ENCODE data around the gene PKNOX2.

Gene PKNOX2

DNA sequence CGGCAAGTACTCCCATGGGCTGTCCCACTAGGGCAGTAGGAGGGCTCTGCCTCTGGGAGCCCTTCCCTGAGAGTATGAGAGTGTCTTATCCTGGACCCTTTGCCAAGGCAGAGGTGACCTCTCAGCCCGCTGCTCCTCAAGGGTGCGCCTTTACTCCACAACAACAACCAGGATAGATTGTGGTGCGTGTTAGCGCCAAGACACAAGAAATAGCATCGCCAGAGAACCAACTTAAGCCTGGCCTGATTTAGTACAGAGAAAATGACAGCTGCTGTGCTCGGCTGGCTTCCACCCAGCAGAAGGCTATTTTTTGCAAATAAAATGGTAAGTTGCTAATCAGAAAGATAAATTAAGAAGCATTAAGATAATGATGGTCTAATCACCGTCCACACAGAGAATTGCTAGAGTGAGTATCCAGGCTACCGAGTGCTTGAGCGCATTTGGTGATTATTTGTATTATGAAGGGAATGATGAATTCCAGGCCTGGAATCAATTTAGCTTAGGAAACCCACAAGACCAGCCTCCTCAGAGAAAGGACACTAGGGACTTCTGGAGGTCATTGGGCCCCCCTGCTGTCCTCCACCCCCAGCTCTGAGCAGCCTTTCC lies 119.8 kb downstream of the PKNOX2 start:
- TF ChIP-seq, protein P1, sequence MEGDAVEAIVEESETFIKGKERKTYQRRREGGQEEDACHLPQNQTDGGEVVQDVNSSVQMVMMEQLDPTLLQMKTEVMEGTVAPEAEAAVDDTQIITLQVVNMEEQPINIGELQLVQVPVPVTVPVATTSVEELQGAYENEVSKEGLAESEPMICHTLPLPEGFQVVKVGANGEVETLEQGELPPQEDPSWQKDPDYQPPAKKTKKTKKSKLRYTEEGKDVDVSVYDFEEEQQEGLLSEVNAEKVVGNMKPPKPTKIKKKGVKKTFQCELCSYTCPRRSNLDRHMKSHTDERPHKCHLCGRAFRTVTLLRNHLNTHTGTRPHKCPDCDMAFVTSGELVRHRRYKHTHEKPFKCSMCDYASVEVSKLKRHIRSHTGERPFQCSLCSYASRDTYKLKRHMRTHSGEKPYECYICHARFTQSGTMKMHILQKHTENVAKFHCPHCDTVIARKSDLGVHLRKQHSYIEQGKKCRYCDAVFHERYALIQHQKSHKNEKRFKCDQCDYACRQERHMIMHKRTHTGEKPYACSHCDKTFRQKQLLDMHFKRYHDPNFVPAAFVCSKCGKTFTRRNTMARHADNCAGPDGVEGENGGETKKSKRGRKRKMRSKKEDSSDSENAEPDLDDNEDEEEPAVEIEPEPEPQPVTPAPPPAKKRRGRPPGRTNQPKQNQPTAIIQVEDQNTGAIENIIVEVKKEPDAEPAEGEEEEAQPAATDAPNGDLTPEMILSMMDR (IDR thresholded peaks at IDR 0.05; ENCODE audit: control insufficient read depth, extremely low read depth, insufficient read depth), result no peak
- no peak overlapping the region for H3K4me3 ChIP-seq (ENCODE audit: low read depth, low read length)
- no peak for DNase-seq (ENCODE audit: low read depth)

DNA sequence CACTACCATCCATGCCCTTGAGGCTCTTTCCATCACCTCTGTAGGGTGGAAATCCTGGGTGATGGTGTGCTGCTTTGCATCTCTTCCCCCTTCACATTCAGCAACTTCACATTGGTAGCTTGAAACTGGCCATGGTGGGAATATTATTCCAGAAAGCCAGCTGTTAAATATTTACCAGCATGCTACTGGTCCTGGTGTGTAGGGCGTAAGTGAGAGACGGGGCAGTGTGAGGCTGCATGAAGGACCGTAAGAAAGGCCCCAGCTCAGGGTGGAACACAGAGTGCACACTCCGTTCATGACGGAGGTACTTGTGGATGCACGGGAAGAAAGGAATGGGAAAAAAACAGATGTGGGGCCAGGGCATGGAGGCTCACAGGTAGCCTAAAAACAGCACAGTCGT lies 121.3 kb downstream of the PKNOX2 start:
- no peak overlapping the region for H3K4me3 ChIP-seq (ENCODE audit: low read depth, low read length)
- TF ChIP-seq, protein P1 (IDR thresholded peaks at IDR 0.05; ENCODE audit: control insufficient read depth, extremely low read depth, insufficient read depth), result no peak
- no peak for DNase-seq (ENCODE audit: low read depth)

DNA sequence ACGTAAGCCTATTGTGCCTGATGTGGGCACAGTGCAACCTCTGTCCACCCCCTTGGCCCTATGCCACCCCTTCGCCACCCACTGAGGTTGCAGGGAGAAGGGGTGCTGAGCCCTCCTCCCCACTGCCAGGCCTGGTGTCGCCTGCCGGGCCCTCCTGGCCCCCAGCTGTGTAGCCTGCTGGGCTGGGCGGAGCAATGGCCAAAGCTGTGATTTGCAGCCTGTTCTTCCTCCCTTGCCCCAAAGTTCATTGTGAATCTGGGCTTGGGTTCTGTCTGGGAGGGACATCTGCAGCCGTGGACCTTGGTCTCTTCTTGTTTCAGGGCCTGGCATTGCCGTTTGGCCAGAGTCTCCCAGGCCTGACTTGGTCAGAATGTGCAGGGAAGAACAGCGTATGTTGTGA lies 121.9 kb downstream of the PKNOX2 start:
- TF ChIP-seq, protein P1 (IDR thresholded peaks at IDR 0.05; ENCODE audit: control insufficient read depth, extremely low read depth, insufficient read depth), result no peak
- no peak for DNase-seq (ENCODE audit: low read depth)
- H3K4me3 ChIP-seq (ENCODE audit: low read depth, low read length), result no peak overlapping the region

DNA sequence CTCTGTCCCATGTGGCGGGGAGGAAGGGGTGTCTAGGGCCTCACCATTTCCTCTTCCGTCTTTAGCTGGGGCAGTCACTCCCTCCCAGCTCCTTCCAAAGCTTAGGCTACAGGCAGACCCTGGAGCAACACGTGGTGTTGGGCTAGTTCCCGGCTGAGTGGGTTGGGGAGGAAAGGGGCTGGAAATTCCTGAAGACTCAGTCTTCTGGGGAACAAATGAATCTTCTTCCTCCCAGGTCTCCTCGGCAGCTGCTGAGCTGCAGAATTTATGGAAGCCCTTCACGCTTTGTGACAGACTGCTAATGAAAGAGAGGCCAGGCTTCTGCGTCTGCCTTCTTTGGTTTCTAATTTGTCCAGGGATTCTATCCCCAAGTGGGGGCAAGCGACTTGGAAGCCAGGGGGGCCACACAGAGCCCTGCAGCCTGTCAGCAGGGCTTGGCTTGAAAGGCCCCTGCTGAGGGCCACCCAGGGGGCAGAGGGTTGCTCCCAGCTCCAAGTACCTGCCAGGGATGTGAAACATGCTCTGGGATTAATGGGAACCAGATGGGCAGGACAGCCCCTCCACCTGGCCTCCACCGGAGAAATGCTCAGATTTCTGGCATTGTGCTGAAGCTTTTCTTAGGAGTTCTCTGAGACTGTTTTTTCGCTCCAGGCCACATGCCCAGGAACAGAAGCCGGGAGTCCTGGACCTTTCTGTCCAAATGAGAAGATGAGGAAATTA lies 123.1 kb downstream of the PKNOX2 start:
- DNase-seq (ENCODE audit: low read depth), result no peak
- H3K4me3 ChIP-seq (ENCODE audit: low read depth, low read length), result no peak overlapping the region
- TF ChIP-seq, protein P1 (IDR thresholded peaks at IDR 0.05; ENCODE audit: control insufficient read depth, extremely low read depth, insufficient read depth), result no peak

DNA sequence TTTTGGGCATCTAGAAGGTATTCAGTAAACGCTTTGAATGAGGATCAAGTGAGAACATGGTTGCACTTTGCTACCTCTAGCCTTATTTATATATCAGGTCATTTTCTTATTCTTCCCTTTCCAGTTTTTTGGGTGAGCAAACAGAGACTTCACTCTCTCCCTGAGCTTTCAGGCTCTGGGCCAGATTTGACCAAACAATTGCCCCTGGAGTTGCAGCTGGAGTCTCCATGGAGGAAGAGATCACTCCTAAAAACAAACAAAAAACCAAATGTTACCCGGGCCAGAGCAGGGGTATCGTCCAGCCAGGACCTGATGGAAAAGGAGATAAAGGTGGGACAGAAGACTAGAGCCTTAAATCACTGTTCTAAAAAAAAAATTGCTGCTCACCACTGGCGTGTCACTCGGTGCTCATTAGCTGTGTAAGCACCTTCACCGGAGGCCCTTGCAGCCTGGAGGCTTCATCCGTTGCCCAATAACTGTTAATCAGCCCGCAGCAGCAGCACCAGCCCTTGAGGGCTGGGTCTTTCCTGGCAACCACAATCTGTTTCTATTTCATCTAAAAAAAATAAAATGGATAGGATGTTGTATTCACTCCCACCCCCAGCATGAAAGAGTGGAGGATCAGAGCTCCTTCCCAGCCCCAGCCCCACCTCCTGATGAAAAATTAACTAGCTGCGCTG lies 125.0 kb downstream of the PKNOX2 start:
- no peak for DNase-seq (ENCODE audit: low read depth)
- TF ChIP-seq, protein P1 (IDR thresholded peaks at IDR 0.05; ENCODE audit: control insufficient read depth, extremely low read depth, insufficient read depth), result no peak
- H3K4me3 ChIP-seq (ENCODE audit: low read depth, low read length), result no peak overlapping the region

DNA sequence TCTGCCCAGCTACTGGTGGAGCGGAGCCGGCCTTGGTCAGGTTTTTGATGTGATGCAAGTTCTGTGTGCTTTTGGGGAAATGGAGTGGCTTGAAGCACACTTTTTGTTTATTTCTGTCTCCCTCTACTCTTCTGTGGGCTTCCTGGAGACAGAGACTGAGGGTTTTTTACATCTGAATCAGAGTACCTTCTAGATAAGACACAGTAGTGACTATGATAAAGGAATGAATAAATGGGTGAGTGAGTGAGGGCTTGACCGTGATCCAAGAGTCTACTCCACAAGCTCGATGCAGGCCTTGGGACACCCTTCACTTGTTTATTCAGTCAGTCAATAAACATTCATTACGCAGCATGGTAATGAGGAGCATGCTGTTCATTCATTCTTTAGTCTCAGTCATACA lies 125.7 kb downstream of the PKNOX2 start:
- H3K4me3 ChIP-seq (ENCODE audit: low read depth, low read length), result no peak overlapping the region
- DNase-seq (ENCODE audit: low read depth), result no peak
- TF ChIP-seq, protein P1 (IDR thresholded peaks at IDR 0.05; ENCODE audit: control insufficient read depth, extremely low read depth, insufficient read depth), result no peak
